Prostate gland (tissue), 2 donors: ENCODE data around the gene BCAT1. TPM values are rescaled to one million over a fixed set of nuclear protein-coding genes. Genes with fewer than 3 reads are reported as not detected.

Experiments used
- DNase-seq: peaks from one replicate; pipeline ENCODE4 v3.0.0-alpha.2; 2019; ENCODE audit warnings: low spot score
- H3K27ac ChIP-seq, 2 donors: fragments of 200-600 bp; sonication (generic); 2 replicates each; pipeline ENCODE4 v1.5.1; 2017 to 2019
- H3K27me3 ChIP-seq: fragments of 200-600 bp; sonication (generic); replicated peaks from 2 replicates; pipeline ENCODE4 v1.5.1; 2019; ENCODE audit not compliant: insufficient read depth
- H3K36me3 ChIP-seq, 2 donors: fragments of 200-600 bp; sonication (generic); 1 replicate in 1 of 2; 2 replicates in 1 of 2; pipeline versions ENCODE4 v1.5.1 to v1.8.1; 2017 to 2019
- H3K4me1 ChIP-seq: fragments of 200-600 bp; sonication (generic); replicated peaks from 2 replicates; pipeline ENCODE4 v1.5.1; 2019
- H3K4me3 ChIP-seq, 2 donors: fragments of 200-600 bp; sonication (generic); 2 replicates each; pipeline ENCODE4 v1.5.1; 2017 to 2019
- H3K9me3 ChIP-seq: fragments of 200-600 bp; sonication (generic); 2 replicates; pipeline ENCODE4 v1.5.1; 2017
- CTCF ChIP-seq, 4 experiments: fragments of 200-600 bp in 2 of 4; fragments of 450-650 bp in 2 of 4; sonication (generic) in 2 of 4; IDR thresholded peaks; 1 replicate in 3 of 4; 2 replicates in 1 of 4; pipeline ENCODE4 v1.5.1; 2016 to 2019; ENCODE audit warnings: antibody characterized with exemption in 4 of 4, mild to moderate bottlenecking in 2 of 4, moderate library complexity in 2 of 4
- POLR2A ChIP-seq: fragments of 450-650 bp; IDR thresholded peaks from one replicate; pipeline ENCODE4 v1.6.1; 2016; ENCODE audit warnings: antibody characterized with exemption, mild to moderate bottlenecking
- POLR2AphosphoS5 ChIP-seq: sonication (generic); formaldehyde crosslinking; IDR thresholded peaks from one replicate; pipeline ENCODE4 v1.6.1; 2017; ENCODE audit warnings: antibody characterized with exemption
- WGBS: methylation state at CpG from one replicate; pipeline ENCODE4 v1.1.5; 2018; 5-methylcytosine and 5-hydroxymethylcytosine counted together
- intact Hi-C: fragments of 100-400 bp; cut with DNase I; formaldehyde crosslinking; loops from one replicate; pipeline ENCODE4 v1.14.2; 2022
- total RNA-seq, 2 donors: library from RNA; depleted of rRNA; stranded (reverse); fragments of >200 nt; gene quantifications; one replicate each; pipeline ENCODE4 v1.1.0, GENCODE V29; 2016

The BCAT1 gene
- total RNA-seq, 2 donors from 2014 or later, result 0.59 to 43.1 TPM

DNA sequence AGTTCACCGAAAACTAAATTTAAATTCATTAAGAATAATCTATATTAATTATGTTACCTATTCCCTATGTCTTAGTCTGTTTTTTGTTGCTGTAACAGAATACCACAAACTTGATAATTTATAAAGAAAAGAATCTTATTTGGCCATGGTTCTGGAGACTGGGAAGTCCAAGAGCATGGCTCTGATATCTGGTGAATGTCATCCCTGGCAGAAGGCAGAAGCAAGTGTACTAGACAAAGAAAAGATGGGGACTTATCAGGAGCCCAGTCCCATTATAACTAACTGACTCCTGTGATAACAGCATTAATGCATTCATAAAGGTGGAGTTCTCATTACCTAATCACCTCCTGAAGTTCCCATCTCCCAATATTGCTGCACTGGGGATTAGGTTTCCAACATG is 33.3 kb upstream of the BCAT1 start:
- no peak for DNase-seq
- H3K27ac ChIP-seq, result no peak overlapping the region
- TF ChIP-seq CTCF (IDR thresholded peaks at IDR 0.05) (no peak), POLR2AphosphoS5 (no peak), POLR2A (no peak)
- no peaks in the 10 kb centered on the region for H3K4me1 ChIP-seq
- 100% methylated on average over 1 of the region's 1 CpG for WGBS
- H3K36me3 ChIP-seq, result no peaks in the 10 kb centered on the region
- H3K9me3 ChIP-seq, result no peaks in the 10 kb centered on the region
- no peaks in the 10 kb centered on the region for H3K27me3 ChIP-seq
- intact Hi-C loops, result no loop called here
- H3K4me3 ChIP-seq, result no peak overlapping the region

DNA sequence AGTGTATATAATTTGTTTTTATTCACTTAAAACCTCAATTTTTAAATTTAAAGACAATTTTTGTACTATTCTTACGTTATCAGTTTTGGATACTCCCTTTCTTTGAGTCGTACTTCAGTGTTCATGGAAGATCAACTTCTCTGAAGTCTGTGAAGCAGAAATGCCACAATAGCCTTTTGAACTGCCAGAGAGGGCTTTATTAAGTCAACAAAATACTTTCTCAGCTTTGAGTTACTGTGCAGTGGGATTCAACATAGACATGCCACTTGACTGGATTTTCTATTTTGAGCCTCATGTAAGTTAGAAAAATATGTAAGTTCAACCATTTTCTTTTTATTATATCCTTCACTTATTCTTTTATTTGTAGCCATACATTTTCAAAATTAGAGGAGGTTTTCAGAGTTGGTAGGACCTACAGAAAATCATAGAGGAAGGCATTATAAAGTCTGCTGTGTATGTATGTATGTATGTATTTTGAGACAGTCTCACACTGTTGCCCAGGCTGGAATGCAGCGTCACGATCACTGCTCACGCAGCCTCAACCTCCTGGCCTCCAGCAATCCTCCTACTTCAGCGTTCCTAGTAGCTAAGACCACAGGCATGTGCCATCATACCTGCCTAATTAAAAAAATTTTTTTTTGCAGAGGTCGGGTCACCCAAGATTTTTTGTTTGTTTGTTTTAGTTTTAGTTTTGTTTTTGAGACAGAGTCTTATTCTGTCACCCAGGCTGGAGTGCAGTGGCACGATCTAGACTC is 31.3 kb upstream of the BCAT1 start:
- TF ChIP-seq POLR2AphosphoS5, result no peak
- TF ChIP-seq POLR2A, result no peak
- no peak for TF ChIP-seq CTCF (IDR thresholded peaks at IDR 0.05)
- H3K9me3 ChIP-seq, result no peaks in the 10 kb centered on the region
- DNase-seq, result no peak
- no peaks in the 10 kb centered on the region for H3K4me1 ChIP-seq
- intact Hi-C loops, result no loop called here
- no peaks in the 10 kb centered on the region for H3K36me3 ChIP-seq
- no peak overlapping the region for H3K4me3 ChIP-seq
- 66% methylated on average over 8 of the region's 8 CpGs for WGBS
- no peaks in the 10 kb centered on the region for H3K27me3 ChIP-seq
- no peak overlapping the region for H3K27ac ChIP-seq

DNA sequence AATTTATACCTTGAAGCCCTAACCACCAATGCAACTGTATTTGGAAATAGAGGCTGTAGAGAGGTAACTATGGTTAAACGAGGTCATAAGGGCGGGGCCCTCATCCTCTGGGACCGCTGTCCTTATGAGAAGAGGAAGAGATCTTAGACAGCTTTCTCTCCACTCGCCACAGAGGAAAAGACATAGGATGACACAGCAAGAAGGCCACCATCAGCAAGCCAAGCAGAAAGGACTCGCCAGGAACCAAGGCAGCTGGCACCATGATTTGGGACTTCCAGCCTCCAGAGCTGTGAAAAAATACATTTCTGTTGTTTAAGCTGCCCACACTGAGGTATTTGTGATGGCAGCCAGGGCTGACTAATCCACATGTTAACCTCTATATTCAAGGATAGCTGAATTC is 30.4 kb upstream of the BCAT1 start:
- H3K4me1 ChIP-seq, result no peaks in the 10 kb centered on the region

DNA sequence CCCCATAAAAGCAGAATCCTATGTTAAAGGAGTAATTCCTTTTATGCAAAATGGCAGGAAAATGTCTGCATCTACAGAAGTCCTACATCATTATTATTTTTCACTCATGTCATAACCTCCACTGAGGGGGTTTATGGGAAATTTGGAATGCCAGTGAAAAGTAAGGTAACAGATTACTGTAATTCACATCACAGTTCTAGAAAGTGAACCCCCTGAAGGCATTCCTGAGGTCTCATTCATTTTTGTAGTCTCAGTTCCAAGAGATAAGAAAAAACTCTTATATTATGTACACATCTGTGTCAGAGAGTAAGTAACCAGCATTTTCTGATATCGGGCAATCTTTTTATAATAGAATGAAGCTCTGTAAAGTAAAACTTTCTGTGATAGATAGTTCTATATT is 28.8 kb upstream of the BCAT1 start:
- TF ChIP-seq POLR2A (no peak), CTCF (IDR thresholded peaks at IDR 0.05) (no peak), POLR2AphosphoS5 (no peak)
- 81% methylated on average over 1 of the region's 1 CpG for WGBS
- H3K27ac ChIP-seq, result no peak overlapping the region

More for the DNA sequence above, 30.4 kb upstream of the BCAT1 start:
- 81% methylated on average over 5 of the region's 5 CpGs for WGBS
- intact Hi-C loops, result no loop called here
- Histone ChIP-seq H3K27ac (no peak overlapping the region), H3K9me3 (no peaks in the 10 kb centered on the region), H3K36me3 (no peaks in the 10 kb centered on the region), H3K4me3 (no peak overlapping the region), H3K27me3 (no peaks in the 10 kb centered on the region)
- DNase-seq, result no peak
- TF ChIP-seq POLR2AphosphoS5 (no peak), CTCF (IDR thresholded peaks at IDR 0.05) (no peak), POLR2A (no peak)

DNA sequence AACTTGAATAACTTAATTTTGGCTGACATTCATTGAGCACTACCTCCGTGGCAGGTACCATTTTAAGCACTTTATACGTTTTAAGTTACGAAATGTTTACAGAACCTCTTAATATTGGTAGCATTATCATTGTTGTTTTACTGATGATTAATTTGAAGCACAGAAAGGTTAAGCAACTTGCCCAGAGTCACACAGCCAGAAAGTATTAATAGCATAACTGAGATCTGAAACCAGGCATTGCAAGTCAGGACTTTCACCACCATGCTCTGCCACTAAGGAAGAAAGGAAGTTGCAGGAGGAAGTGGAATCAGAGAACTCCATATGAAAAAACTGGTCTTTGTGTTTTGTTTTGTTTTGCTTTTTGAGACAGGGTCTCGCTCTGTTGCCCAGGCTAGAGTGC is 28.2 kb upstream of the BCAT1 start:
- DNase-seq, result no peak

More for the DNA sequence above, 28.8 kb upstream of the BCAT1 start:
- intact Hi-C loops, result no loop called here
- Histone ChIP-seq H3K4me3 (no peak overlapping the region), H3K9me3 (no peaks in the 10 kb centered on the region), H3K4me1 (no peaks in the 10 kb centered on the region), H3K27me3 (no peaks in the 10 kb centered on the region), H3K36me3 (no peaks in the 10 kb centered on the region)
- DNase-seq, result no peak

More for the DNA sequence above, 28.2 kb upstream of the BCAT1 start:
- H3K27ac ChIP-seq, result no peak overlapping the region
- TF ChIP-seq POLR2A (no peak), POLR2AphosphoS5 (no peak), CTCF (IDR thresholded peaks at IDR 0.05) (no peak)
- intact Hi-C loops, result no loop called here
- H3K36me3 ChIP-seq, result no peaks in the 10 kb centered on the region
- WGBS, result 43% methylated on average over 4 of the region's 4 CpGs
- no peaks in the 10 kb centered on the region for H3K4me1 ChIP-seq
- no peaks in the 10 kb centered on the region for H3K27me3 ChIP-seq
- no peaks in the 10 kb centered on the region for H3K9me3 ChIP-seq
- no peak overlapping the region for H3K4me3 ChIP-seq
